ENCODE measurements around the gene IQGAP2.

IQGAP2 gene

DNA sequence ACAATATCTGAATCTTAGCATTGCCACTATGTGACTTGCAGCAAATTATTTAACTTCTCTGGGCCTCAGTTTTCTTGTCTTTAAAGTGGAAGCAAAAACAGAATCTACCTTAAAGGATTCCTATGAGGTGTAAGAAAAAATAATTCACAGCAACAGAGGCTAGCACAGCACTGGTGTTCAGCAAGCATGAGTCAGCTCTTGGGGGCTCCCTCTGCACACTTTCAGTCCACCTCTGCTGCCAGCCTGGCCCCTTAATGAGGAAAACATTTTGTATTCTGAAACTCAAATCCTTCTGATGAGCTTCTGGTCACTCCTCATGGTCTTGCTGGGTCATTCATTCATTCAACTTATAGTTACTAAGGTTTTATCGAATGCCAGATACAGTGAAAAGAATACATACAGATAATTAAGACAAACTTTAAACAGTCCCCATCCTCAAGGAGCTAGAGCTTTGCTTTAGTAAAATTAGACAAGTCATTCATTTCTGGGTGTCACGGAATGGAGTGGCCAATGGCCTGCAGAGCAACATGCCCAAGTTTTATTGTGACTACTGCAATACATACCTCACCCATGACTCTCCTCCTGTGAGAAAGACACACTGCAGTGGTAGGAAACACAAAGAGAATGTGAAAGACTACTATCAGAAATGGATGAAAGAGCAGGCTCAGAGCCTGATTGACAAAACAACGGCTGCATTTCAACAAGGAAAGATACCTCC lies 26.8 kb upstream of the IQGAP2 start:
- Histone ChIP-seq H3K23ac (ENCODE audit: low read depth, low read length, poor library complexity) (no peak overlapping the region), H3K18ac (ENCODE audit: low read length) (no peak overlapping the region), H3K4me3 (ENCODE audit: low read length in 2 of 2) (no peak overlapping the region), H3K14ac (ENCODE audit: low read length) (no peak overlapping the region), H3K4ac (ENCODE audit: low read length) (no peak overlapping the region), H4K91ac (ENCODE audit: low read depth, low read length, poor library complexity) (no peak overlapping the region), H2AFZ (ENCODE audit: low read length) (no peak overlapping the region), H2BK5ac (ENCODE audit: low read length) (no peak overlapping the region), H3K9ac (ENCODE audit: low read depth, low read length, poor library complexity) (no peak overlapping the region), H2AK5ac (ENCODE audit: low read depth, low read length) (no peak overlapping the region), H4K8ac (ENCODE audit: low read depth, low read length) (no peak overlapping the region), H2BK120ac (ENCODE audit: low read depth, low read length) (no peak overlapping the region), H3K9me3 (replicated peaks in 1 of 2; ENCODE audit: control insufficient read depth in 2 of 2, insufficient read depth in 1 of 2, low read depth in 1 of 2, low read length in 2 of 2) (no peaks in the 10 kb centered on the region), H3K4me2 (ENCODE audit: insufficient read depth, low read length, poor library complexity, severe bottlenecking) (no peak overlapping the region), H3K36me3 (replicated peaks in 1 of 2; ENCODE audit: control insufficient read depth in 2 of 2, insufficient read depth in 2 of 2, low read length in 2 of 2) (no peaks in the 10 kb centered on the region), H2BK15ac (ENCODE audit: low read length) (no peak overlapping the region), H3K79me1 (ENCODE audit: low read depth, low read length) (no peaks in the 10 kb centered on the region), H3K27ac (replicated peaks; ENCODE audit: low read length) (no peak overlapping the region), H3K4me1 (ENCODE audit: control insufficient read depth in 2 of 2, insufficient read depth in 1 of 2, low read depth in 1 of 2, low read length in 2 of 2) (peaks cover 6 to 14% of the 10 kb centered on the region in 2 donors), H3K27me3 (ENCODE audit: control insufficient read depth in 3 of 3, insufficient read depth in 3 of 3, low read depth in 1 of 3, low read length in 3 of 3) (no peaks in the 10 kb centered on the region), H2BK12ac (ENCODE audit: low read length) (peak overlapping the region; percentile 2)
- no CpG with 5 or more reads among the region's 3 CpGs for WGBS, 2 donors (ENCODE audit: extremely low coverage in 2 of 2, insufficient read length in 2 of 2, insufficient replicate concordance in 1 of 2)
- no peak for DNase-seq (ENCODE audit: low spot score)

DNA sequence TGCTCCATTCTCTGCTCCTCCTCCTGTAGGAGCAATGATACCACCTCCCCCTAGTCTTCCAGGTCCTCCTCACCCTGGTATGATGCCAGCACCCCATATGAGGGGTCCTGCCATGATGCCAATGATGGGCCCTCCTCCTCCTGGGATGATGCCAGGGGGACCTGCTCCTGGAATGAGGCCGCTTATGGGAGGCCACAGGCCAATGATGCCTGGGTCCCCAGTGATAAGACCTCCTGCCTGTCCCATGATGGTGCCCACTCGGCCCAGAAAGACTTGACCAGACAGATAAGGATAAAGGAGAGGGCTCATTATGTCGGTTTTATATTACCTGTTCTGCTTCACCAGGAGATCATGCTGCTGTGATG lies 26.2 kb upstream of the IQGAP2 start:
- no peak overlapping the region for H2AK5ac ChIP-seq (ENCODE audit: low read depth, low read length)
- no peak overlapping the region for H3K23ac ChIP-seq (ENCODE audit: low read depth, low read length, poor library complexity)
- H3K79me1 ChIP-seq (ENCODE audit: low read depth, low read length): no peaks in the 10 kb centered on the region
- H2BK12ac ChIP-seq (ENCODE audit: low read length): peak overlapping the region; percentile 2
- no peak overlapping the region for H3K14ac ChIP-seq (ENCODE audit: low read length)
- no peaks in the 10 kb centered on the region for H3K9me3 ChIP-seq (replicated peaks in 1 of 2; ENCODE audit: control insufficient read depth in 2 of 2, insufficient read depth in 1 of 2, low read depth in 1 of 2, low read length in 2 of 2)
- H3K36me3 ChIP-seq (replicated peaks in 1 of 2; ENCODE audit: control insufficient read depth in 2 of 2, insufficient read depth in 2 of 2, low read length in 2 of 2): no peaks in the 10 kb centered on the region
- no peak overlapping the region for H3K4me3 ChIP-seq (ENCODE audit: low read length in 2 of 2)
- no peak overlapping the region for H4K91ac ChIP-seq (ENCODE audit: low read depth, low read length, poor library complexity)
- H3K4me1 ChIP-seq (ENCODE audit: control insufficient read depth in 2 of 2, insufficient read depth in 1 of 2, low read depth in 1 of 2, low read length in 2 of 2): peaks cover 6 to 13% of the 10 kb centered on the region in 2 donors
- no peak overlapping the region for H2AFZ ChIP-seq (ENCODE audit: low read length)
- WGBS, 2 donors (ENCODE audit: extremely low coverage in 2 of 2, insufficient read length in 2 of 2, insufficient replicate concordance in 1 of 2): no CpG with 5 or more reads among the region's 3 CpGs
- no peak overlapping the region for H3K4me2 ChIP-seq (ENCODE audit: insufficient read depth, low read length, poor library complexity, severe bottlenecking)
- H2BK15ac ChIP-seq (ENCODE audit: low read length): no peak overlapping the region
- no peak overlapping the region for H3K9ac ChIP-seq (ENCODE audit: low read depth, low read length, poor library complexity)
- H2BK120ac ChIP-seq (ENCODE audit: low read depth, low read length): no peak overlapping the region
- H3K18ac ChIP-seq (ENCODE audit: low read length): no peak overlapping the region
- H3K27me3 ChIP-seq (ENCODE audit: control insufficient read depth in 3 of 3, insufficient read depth in 3 of 3, low read depth in 1 of 3, low read length in 3 of 3): no peaks in the 10 kb centered on the region
- no peak for DNase-seq (ENCODE audit: low spot score)
- H2BK5ac ChIP-seq (ENCODE audit: low read length): no peak overlapping the region
- H4K8ac ChIP-seq (ENCODE audit: low read depth, low read length): no peak overlapping the region
- H3K4ac ChIP-seq (ENCODE audit: low read length): no peak overlapping the region
- no peak overlapping the region for H3K27ac ChIP-seq (replicated peaks; ENCODE audit: low read length)

DNA sequence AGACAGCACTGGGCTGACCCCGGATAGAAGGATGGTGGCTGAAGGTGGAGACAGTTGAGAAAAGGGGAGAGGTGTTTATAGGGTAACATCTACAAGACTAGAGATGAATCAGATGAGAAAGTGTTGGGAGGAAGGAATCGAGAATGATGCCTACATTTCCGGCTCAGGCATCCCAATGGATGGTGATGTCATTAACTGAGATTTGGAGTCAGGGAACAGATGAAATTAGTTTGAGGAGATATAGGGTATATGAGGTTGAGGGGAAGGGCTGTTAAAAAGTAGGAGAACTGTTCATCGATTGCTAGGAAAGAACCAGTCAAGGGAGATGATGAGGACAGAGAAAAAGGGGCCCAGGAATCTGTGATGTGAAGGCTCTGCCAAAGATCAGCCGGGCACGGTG lies 24.7 kb upstream of the IQGAP2 start:
- Histone ChIP-seq H3K9ac (ENCODE audit: low read depth, low read length, poor library complexity) (no peak overlapping the region), H3K4me2 (ENCODE audit: insufficient read depth, low read length, poor library complexity, severe bottlenecking) (no peak overlapping the region), H2BK15ac (ENCODE audit: low read length) (no peak overlapping the region), H3K27me3 (ENCODE audit: control insufficient read depth in 3 of 3, insufficient read depth in 3 of 3, low read depth in 1 of 3, low read length in 3 of 3) (no peaks in the 10 kb centered on the region), H3K23ac (ENCODE audit: low read depth, low read length, poor library complexity) (no peak overlapping the region), H3K14ac (ENCODE audit: low read length) (no peak overlapping the region), H2BK120ac (ENCODE audit: low read depth, low read length) (no peak overlapping the region), H2AK5ac (ENCODE audit: low read depth, low read length) (no peak overlapping the region), H2BK12ac (ENCODE audit: low read length) (no peak overlapping the region), H3K79me1 (ENCODE audit: low read depth, low read length) (no peaks in the 10 kb centered on the region), H2BK5ac (ENCODE audit: low read length) (no peak overlapping the region), H3K4ac (ENCODE audit: low read length) (no peak overlapping the region), H3K4me3 (ENCODE audit: low read length in 2 of 2) (no peak overlapping the region), H3K4me1 (ENCODE audit: control insufficient read depth in 2 of 2, insufficient read depth in 1 of 2, low read depth in 1 of 2, low read length in 2 of 2) (peaks cover 0 to 4% of the 10 kb centered on the region in 2 donors), H2AFZ (ENCODE audit: low read length) (no peak overlapping the region), H4K8ac (ENCODE audit: low read depth, low read length) (no peak overlapping the region), H4K91ac (ENCODE audit: low read depth, low read length, poor library complexity) (no peak overlapping the region), H3K36me3 (replicated peaks in 1 of 2; ENCODE audit: control insufficient read depth in 2 of 2, insufficient read depth in 2 of 2, low read length in 2 of 2) (no peaks in the 10 kb centered on the region), H3K27ac (replicated peaks; ENCODE audit: low read length) (no peak overlapping the region), H3K18ac (ENCODE audit: low read length) (no peak overlapping the region), H3K9me3 (replicated peaks in 1 of 2; ENCODE audit: control insufficient read depth in 2 of 2, insufficient read depth in 1 of 2, low read depth in 1 of 2, low read length in 2 of 2) (no peaks in the 10 kb centered on the region)
- 100% methylated on average over 1 of the region's 6 CpGs; no CpG with 5 or more reads in 1 of the 2 donors for WGBS, 2 donors (ENCODE audit: extremely low coverage in 2 of 2, insufficient read length in 2 of 2, insufficient replicate concordance in 1 of 2)
- no peak for DNase-seq (ENCODE audit: low spot score)

DNA sequence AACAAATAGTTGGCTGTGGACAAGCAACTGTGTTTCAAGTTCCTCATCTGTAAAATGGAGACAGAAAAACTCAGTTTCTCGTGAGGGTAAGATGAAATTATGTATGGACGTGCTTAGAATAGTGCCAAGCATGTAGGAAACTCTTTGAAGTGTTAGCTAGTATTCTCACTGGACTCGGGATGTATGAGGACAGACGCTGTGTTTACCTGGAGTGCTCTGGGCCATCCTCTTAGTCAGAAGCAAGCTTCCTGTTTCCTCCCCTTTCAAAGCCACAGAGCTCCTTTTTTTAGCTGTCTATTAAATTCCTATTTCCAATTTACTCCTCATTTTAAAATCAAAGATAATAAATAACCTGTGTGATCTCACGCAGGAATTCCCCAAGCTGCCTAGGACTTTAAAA lies 23.8 kb upstream of the IQGAP2 start:
- no peaks in the 10 kb centered on the region for H3K36me3 ChIP-seq (replicated peaks in 1 of 2; ENCODE audit: control insufficient read depth in 2 of 2, insufficient read depth in 2 of 2, low read length in 2 of 2)
- no peak overlapping the region for H2AK5ac ChIP-seq (ENCODE audit: low read depth, low read length)
- no peak overlapping the region for H2BK15ac ChIP-seq (ENCODE audit: low read length)
- no peaks in the 10 kb centered on the region for H3K79me1 ChIP-seq (ENCODE audit: low read depth, low read length)
- no peaks in the 10 kb centered on the region for H3K9me3 ChIP-seq (replicated peaks in 1 of 2; ENCODE audit: control insufficient read depth in 2 of 2, insufficient read depth in 1 of 2, low read depth in 1 of 2, low read length in 2 of 2)
- H3K27ac ChIP-seq (replicated peaks; ENCODE audit: low read length): no peak overlapping the region
- H2BK120ac ChIP-seq (ENCODE audit: low read depth, low read length): no peak overlapping the region
- H2BK5ac ChIP-seq (ENCODE audit: low read length): no peak overlapping the region
- H2AFZ ChIP-seq (ENCODE audit: low read length): peak overlapping the region; percentile 24
- no peak overlapping the region for H3K9ac ChIP-seq (ENCODE audit: low read depth, low read length, poor library complexity)
- H3K18ac ChIP-seq (ENCODE audit: low read length): no peak overlapping the region
- H3K4me3 ChIP-seq (ENCODE audit: low read length in 2 of 2): no peak overlapping the region
- H3K23ac ChIP-seq (ENCODE audit: low read depth, low read length, poor library complexity): no peak overlapping the region
- H3K14ac ChIP-seq (ENCODE audit: low read length): no peak overlapping the region
- H3K4me2 ChIP-seq (ENCODE audit: insufficient read depth, low read length, poor library complexity, severe bottlenecking): no peak overlapping the region
- peaks cover 3 to 8% of the 10 kb centered on the region in 2 donors for H3K4me1 ChIP-seq (ENCODE audit: control insufficient read depth in 2 of 2, insufficient read depth in 1 of 2, low read depth in 1 of 2, low read length in 2 of 2)
- no peaks in the 10 kb centered on the region for H3K27me3 ChIP-seq (ENCODE audit: control insufficient read depth in 3 of 3, insufficient read depth in 3 of 3, low read depth in 1 of 3, low read length in 3 of 3)
- H4K8ac ChIP-seq (ENCODE audit: low read depth, low read length): no peak overlapping the region
- H4K91ac ChIP-seq (ENCODE audit: low read depth, low read length, poor library complexity): no peak overlapping the region
- no peak overlapping the region for H2BK12ac ChIP-seq (ENCODE audit: low read length)
- DNase-seq (ENCODE audit: low spot score): no peak
- no CpG with 5 or more reads among the region's 5 CpGs for WGBS, 2 donors (ENCODE audit: extremely low coverage in 2 of 2, insufficient read length in 2 of 2, insufficient replicate concordance in 1 of 2)
- H3K4ac ChIP-seq (ENCODE audit: low read length): no peak overlapping the region

Measured in neuronal stem cell (in vitro differentiated cells).